Measurements from ENCODE around the gene RSRC1.
A peak's percentile ranks its signal among the peaks of the same experiment; 100 is the strongest.

The RSRC1 gene

GRCh38 chr3:158097081-158097592, 12.8 kb upstream of the RSRC1 start:
- H3K79me2 ChIP-seq (ENCODE audit: insufficient read depth, low read length) = no peaks in the 10 kb centered on the region
- no peaks in the 10 kb centered on the region for H3K9me2 ChIP-seq (ENCODE audit: low read depth, low read length)
- no peaks in the 10 kb centered on the region for H4K20me1 ChIP-seq (ENCODE audit: insufficient read depth, low read length)
- peaks cover 19% of the 10 kb centered on the region for H3K4me1 ChIP-seq (ENCODE audit: insufficient read depth, low read length, severe bottlenecking)
- peak overlapping the region; percentile 96 for H3K4me2 ChIP-seq (ENCODE audit: low read length)
- H3K36me3 ChIP-seq (ENCODE audit: insufficient read depth, low read length) = no peaks in the 10 kb centered on the region; the same call in 1 of the 2 replicates
- no peak for TF ChIP-seq CTCF (IDR thresholded peaks at IDR 0.05; ENCODE audit: low read length)
- TF ChIP-seq EZH2 (IDR thresholded peaks at IDR 0.05; ENCODE audit: borderline replicate concordance, low read length) = no peak
- no peaks in the 10 kb centered on the region for H3F3A ChIP-seq (ENCODE audit: insufficient read depth, low read length)
- H3K9me3 ChIP-seq (ENCODE audit: low read length) = no peaks in the 10 kb centered on the region
- H3K4me3 ChIP-seq (ENCODE audit: low read depth, low read length, poor library complexity, severe bottlenecking) = peak overlapping the region; percentile 75
- H3K27me3 ChIP-seq (ENCODE audit: insufficient read depth, low read length) = no peaks in the 10 kb centered on the region
- peak overlapping the region; percentile 81 for H3K9ac ChIP-seq (ENCODE audit: low read length)
- peak overlapping the region; percentile 97 for H2AFZ ChIP-seq (ENCODE audit: low read length)
- H3K27ac ChIP-seq (ENCODE audit: low read depth, low read length, poor library complexity, severe bottlenecking) = peak overlapping the region; percentile 55

GRCh38 chr3:158097593-158098308, 12.1 kb upstream of the RSRC1 start:
- no peaks in the 10 kb centered on the region for H3K9me3 ChIP-seq (ENCODE audit: low read length)
- H3K27me3 ChIP-seq (ENCODE audit: insufficient read depth, low read length) = no peaks in the 10 kb centered on the region
- H3K9ac ChIP-seq (ENCODE audit: low read length) = peak overlapping the region; percentile 81
- H4K20me1 ChIP-seq (ENCODE audit: insufficient read depth, low read length) = no peaks in the 10 kb centered on the region
- peak overlapping the region; percentile 97 for H2AFZ ChIP-seq (ENCODE audit: low read length)
- H3K79me2 ChIP-seq (ENCODE audit: insufficient read depth, low read length) = no peaks in the 10 kb centered on the region
- H3K4me2 ChIP-seq (ENCODE audit: low read length) = peak overlapping the region; percentile 96
- TF ChIP-seq CTCF (IDR thresholded peaks at IDR 0.05; ENCODE audit: low read length) (no peak), EZH2 (IDR thresholded peaks at IDR 0.05; ENCODE audit: borderline replicate concordance, low read length) (no peak)
- no peaks in the 10 kb centered on the region; the same call in 1 of the 2 replicates for H3K36me3 ChIP-seq (ENCODE audit: insufficient read depth, low read length)
- H3K4me3 ChIP-seq (ENCODE audit: low read depth, low read length, poor library complexity, severe bottlenecking) = peak overlapping the region; percentile 75
- H3F3A ChIP-seq (ENCODE audit: insufficient read depth, low read length) = no peaks in the 10 kb centered on the region
- no peaks in the 10 kb centered on the region for H3K9me2 ChIP-seq (ENCODE audit: low read depth, low read length)
- H3K27ac ChIP-seq (ENCODE audit: low read depth, low read length, poor library complexity, severe bottlenecking) = peak overlapping the region; percentile 55
- H3K4me1 ChIP-seq (ENCODE audit: insufficient read depth, low read length, severe bottlenecking) = peaks cover 19% of the 10 kb centered on the region

GRCh38 chr3:158098309-158098639, 11.6 kb upstream of the RSRC1 start:
- peak overlapping the region; percentile 96 for H3K4me2 ChIP-seq (ENCODE audit: low read length)
- no peaks in the 10 kb centered on the region; the same call in 1 of the 2 replicates for H3K36me3 ChIP-seq (ENCODE audit: insufficient read depth, low read length)
- no peaks in the 10 kb centered on the region for H4K20me1 ChIP-seq (ENCODE audit: insufficient read depth, low read length)
- TF ChIP-seq CTCF (IDR thresholded peaks at IDR 0.05; ENCODE audit: low read length) = no peak
- no peak for TF ChIP-seq EZH2 (IDR thresholded peaks at IDR 0.05; ENCODE audit: borderline replicate concordance, low read length)
- H3K9ac ChIP-seq (ENCODE audit: low read length) = no peak overlapping the region
- H3K4me3 ChIP-seq (ENCODE audit: low read depth, low read length, poor library complexity, severe bottlenecking) = peak overlapping the region; percentile 75
- H3K79me2 ChIP-seq (ENCODE audit: insufficient read depth, low read length) = no peaks in the 10 kb centered on the region
- no peak overlapping the region for H2AFZ ChIP-seq (ENCODE audit: low read length)
- H3F3A ChIP-seq (ENCODE audit: insufficient read depth, low read length) = no peaks in the 10 kb centered on the region
- H3K9me3 ChIP-seq (ENCODE audit: low read length) = no peaks in the 10 kb centered on the region
- peaks cover 19% of the 10 kb centered on the region for H3K4me1 ChIP-seq (ENCODE audit: insufficient read depth, low read length, severe bottlenecking)
- H3K27ac ChIP-seq (ENCODE audit: low read depth, low read length, poor library complexity, severe bottlenecking) = no peak overlapping the region
- H3K9me2 ChIP-seq (ENCODE audit: low read depth, low read length) = no peaks in the 10 kb centered on the region
- H3K27me3 ChIP-seq (ENCODE audit: insufficient read depth, low read length) = no peaks in the 10 kb centered on the region
